ENCODE measurements around the gene TESK2.

GRCh38 chr1:45443580-45444446 lies 47.1 kb downstream of the TESK2 start:
- no peak for TF ChIP-seq ZNF274 (IDR thresholded peaks at IDR 0.05; ENCODE audit: low read depth, low read length)
- no peak for TF ChIP-seq SUZ12 (IDR thresholded peaks at IDR 0.05; ENCODE audit: extremely low read depth, insufficient read depth, insufficient read length)
- no peak for TF ChIP-seq YY1 (IDR thresholded peaks at IDR 0.05; ENCODE audit: insufficient read depth, insufficient read length)
